HG02840 (cell line): Measurements from ENCODE around the gene MTHFS.

Experiments used
- ATAC-seq: cut with Tn5 transposase; IDR thresholded peaks from one replicate; pipeline ENCODE4 v1.9.1; 2021; ENCODE audit warnings: mild to moderate bottlenecking, moderate library complexity, moderate number of reproducible peaks; ENCODE audit not compliant: unreplicated experiment, low FRiP score

Gene MTHFS

DNA sequence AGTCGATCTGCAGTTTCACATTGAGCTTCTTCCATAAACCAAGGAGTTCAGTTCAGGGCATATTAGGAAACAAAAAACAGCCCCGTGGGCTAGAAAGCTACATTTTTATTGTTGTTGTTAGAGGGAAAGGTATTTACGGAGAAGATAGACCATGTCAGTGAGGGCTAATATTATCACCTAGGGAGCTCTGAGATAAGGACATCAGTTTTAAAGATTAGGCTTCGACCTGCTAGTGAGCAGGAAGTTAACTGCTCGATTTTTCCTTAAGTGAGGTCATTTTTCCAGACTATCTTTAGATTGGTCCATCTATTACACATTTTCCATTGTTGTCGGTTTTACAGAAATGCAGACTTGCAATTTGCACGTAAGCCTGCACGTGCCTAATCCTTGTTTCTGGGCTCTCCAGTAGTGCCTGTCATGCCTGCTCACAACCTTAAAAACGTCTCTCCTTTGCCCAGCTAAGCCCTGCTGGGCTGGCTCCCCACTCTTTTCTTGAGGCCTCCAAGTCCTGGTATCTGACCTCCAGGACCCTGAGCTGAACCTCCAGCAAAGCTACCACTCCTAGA is 72.6 kb downstream of the MTHFS start:
- no peak for ATAC-seq

DNA sequence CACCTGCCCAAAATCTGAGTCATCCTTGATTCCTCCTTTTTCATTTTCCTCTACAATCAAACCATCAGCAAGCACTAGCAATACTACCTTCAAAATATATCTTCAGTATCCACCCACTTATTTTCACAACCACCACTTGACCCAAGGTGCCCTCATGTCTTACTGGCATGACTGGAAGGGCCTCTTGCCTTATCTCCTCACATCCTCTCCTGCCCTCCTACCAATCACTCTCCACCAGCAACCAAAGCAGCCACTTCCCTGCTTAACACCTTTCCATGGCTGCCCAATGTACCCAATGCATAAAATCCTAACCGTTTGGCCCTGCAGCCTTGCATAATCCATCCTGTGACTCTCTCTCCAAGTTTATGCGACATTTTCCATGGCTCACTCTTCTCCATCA is 76.0 kb downstream of the MTHFS start:
- ATAC-seq: no peak

DNA sequence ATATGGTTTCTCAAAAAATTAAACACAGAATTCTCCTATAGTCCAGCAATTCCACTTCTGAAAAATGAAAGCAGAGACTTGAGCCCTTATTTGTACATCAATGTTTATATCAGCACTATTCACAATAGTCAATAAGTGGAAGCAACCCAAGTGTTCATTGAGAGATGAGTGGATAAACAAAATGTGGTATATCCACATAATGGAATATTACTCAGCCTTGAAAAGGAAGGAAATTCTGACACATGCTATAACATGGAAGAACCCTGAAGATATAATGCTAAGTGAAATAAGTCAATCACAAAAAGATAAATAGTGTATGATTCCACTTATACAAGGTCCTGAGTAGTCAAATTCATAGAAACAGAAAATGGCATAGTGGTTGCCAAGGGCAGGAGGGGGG is 76.6 kb downstream of the MTHFS start:
- no peak for ATAC-seq

DNA sequence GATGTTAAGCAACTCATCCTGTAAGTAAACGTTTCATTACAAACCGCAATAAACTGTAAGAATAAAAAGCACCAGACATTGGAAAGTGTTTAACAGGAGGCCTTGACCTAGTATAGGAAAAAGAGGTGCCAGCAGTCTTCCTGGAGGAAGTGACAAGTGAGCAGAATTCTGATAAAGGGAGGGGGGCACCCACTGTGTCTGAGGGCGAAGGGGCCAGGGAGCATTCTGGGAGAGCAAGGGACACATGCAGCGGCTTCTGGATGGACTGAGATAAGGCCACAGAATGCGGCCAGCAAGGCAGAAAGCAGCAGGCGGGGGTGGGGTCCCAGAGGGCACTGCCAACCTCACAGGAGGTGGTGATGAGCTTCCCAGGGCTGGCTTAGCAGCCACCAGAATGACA is 80.2 kb downstream of the MTHFS start:
- ATAC-seq: no peak

DNA sequence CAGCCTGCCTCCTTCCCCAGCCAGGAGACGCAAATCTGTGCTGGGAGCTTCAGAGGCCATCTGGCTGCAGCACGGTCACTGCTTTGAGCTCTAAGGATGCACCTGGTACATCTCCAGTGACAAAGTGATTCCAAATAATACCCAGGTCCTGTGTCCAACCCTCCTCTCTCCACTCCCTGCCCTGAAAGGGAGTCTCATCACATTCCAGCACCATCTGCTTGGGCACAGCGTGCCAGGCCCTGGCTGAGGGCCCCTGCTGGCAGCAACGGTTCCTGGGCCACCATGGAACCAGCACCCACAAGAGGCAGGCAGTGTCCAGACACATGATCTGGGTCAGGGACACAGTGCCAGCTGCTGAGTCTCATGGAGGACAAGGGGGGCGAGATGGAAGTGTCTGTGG is 81.3 kb downstream of the MTHFS start:
- ATAC-seq: no peak

DNA sequence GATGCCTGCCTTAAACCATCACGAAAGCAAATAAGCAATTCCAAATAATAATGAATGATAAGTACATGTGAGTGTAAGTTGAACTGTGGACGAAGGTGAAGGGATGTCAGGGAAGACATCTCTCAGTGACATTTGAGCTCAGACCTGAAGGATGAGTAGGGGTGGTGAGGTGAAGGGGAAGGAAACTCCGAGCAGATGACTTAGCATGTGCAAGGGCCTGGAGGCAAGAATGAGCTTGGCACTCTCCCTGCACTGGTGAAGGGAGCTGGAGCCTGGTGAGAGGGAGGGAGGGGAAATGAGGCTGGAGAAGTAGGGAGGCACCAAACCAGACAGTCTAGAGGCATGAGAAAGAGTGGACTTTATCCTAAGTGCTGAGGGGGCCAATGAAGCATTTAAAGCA is 84.3 kb downstream of the MTHFS start:
- ATAC-seq: no peak

DNA sequence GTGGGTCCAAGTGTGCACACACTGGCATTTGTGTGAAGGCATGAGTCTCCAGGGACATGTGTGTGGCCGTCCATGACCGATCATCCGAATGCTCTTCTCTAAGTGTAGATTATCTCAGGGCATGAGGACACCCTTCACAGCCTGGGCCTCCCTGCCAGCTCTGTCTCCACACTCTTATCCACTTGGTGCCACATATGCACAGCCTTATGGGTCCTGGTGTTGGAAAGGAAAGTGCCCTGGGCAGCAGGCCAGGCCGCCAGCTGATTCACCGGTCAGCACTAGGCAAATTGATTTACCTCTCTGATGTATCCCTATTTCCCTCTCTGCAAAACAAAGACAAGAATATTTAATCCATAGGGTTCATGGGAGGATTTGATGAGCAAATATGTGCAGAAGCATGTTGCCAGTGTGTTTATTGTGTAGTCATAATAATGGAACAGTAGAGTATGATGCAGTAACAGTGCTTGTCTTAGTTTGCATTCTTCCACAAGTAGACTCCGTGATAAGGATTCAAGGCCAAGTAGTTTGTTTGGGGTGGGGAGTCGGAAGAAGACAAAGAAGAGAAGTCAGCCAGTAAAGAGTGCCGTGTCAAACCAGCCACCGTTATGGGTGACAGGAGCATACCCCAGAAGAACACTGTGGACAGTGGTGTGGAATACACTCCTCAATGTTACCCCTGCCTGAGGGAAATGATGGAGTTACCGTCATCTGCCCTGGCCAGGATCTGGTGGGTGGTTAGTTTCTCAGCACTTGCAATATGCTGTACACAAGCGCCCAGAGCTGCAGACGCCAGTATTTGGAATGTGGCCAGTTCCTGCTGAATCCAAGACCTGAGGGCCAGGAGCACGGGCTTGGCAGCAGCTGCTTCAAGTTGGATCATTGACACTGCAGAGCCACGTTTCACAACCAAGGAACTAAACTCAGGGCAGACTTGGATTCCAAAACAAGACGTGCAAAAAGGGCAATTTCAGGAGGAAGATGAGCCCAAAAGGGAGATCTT is 85.1 kb downstream of the MTHFS start:
- ATAC-seq: no peak

DNA sequence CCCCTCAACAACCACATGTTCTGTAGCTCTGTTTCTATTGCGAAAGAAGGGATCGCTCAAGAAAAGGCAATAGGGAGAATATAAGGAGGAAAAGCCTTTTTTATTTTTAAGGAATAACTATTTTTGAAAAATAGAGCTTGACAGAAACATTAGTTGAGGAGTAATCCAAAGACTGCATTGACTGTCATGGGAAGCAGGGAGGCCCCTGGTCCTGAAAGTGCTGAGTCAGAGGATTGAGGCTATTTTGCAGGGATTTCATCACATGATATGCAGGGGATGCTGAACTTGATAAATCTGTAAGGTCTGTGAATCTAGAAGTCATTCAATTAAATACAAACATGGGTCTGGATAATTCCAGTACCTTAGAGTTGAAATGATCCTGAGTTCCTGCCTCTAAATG is 92.0 kb downstream of the MTHFS start:
- no peak for ATAC-seq

DNA sequence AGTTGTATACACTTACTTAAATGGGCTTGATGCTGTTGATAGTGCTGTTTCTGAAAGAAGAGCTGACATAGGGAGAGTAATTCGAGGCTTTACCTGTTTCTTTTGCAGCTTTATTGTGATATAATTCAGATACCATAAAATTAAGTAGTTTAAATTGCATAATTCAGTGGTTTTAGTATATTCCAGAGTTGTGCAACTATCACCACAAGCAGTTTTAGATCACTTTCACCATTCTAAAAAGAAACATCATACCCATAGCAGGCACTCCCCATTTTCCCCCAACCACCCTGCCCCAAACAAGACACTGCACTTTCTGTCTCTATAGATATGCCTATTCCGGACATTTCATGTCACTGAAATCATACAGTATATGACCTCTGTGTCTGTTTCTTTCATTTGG is 98.5 kb downstream of the MTHFS start:
- ATAC-seq: no peak
